ENCODE results near the gene EIF1AD. TPM values are rescaled to one million over a fixed set of nuclear protein-coding genes. Genes with fewer than 3 reads are reported as not detected.

Gene EIF1AD
- total and polyA plus RNA-seq, 3 donors from 2014 or later: 42.5 to 46.5 (median 43.2) TPM

DNA sequence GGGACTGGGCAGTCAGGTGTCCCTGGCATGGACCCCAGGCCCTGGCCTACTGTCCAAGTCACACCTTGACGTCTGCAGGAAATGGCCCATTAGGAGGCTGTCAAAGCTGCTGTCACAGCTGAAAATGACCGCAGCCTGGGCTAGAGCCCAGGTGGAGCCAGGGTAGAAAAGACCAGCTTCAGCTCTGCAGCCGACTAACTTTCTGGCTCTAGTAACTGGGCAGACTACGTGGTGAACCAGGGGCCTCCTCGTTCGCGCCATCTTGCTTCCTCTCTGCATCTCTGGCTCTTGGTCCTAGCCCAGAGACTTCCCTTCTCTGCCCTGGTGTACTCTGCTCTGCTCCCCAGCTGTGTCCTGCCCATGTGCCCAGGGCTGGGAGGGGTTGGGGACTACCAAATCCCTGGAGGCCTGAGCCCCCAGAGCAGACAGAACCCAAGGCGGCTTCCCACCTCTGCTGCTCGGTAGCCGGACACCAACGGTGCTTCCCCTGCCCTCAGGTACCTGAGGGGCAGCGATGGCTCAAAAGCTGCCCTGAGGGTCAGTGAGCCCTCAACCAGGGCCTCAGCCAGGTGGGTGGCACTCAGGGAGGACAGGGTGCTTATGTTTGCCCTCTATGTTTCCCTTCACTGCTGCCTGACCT lies 20.7 kb downstream of the EIF1AD start:
- H3K4me3 ChIP-seq: no peak overlapping the region
- no peak overlapping the region for H3K27ac ChIP-seq
- H3K9me3 ChIP-seq: no peaks in the 10 kb centered on the region
- no peaks in the 10 kb centered on the region for H3K4me1 ChIP-seq
- WGBS, 2 donors: 80 to 81% methylated on average over 12 of the region's 12 CpGs
- no peaks in the 10 kb centered on the region for H3K27me3 ChIP-seq
- TF ChIP-seq POLR2A (IDR thresholded peaks at IDR 0.05): no peak
- TF ChIP-seq, protein P1, sequence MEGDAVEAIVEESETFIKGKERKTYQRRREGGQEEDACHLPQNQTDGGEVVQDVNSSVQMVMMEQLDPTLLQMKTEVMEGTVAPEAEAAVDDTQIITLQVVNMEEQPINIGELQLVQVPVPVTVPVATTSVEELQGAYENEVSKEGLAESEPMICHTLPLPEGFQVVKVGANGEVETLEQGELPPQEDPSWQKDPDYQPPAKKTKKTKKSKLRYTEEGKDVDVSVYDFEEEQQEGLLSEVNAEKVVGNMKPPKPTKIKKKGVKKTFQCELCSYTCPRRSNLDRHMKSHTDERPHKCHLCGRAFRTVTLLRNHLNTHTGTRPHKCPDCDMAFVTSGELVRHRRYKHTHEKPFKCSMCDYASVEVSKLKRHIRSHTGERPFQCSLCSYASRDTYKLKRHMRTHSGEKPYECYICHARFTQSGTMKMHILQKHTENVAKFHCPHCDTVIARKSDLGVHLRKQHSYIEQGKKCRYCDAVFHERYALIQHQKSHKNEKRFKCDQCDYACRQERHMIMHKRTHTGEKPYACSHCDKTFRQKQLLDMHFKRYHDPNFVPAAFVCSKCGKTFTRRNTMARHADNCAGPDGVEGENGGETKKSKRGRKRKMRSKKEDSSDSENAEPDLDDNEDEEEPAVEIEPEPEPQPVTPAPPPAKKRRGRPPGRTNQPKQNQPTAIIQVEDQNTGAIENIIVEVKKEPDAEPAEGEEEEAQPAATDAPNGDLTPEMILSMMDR (IDR thresholded peaks at IDR 0.05): no peak
- intact Hi-C loops (cut with DNase I; ENCODE audit: low total_unique reads): loop anchor here (10.0 kb wide), 1 partner anchor 96 kb away; the partner anchor contains the start of gene FIBP
- H3K36me3 ChIP-seq (ENCODE audit: low read depth, missing control alignments): no peaks in the 10 kb centered on the region
- DNase-seq: no peak

DNA sequence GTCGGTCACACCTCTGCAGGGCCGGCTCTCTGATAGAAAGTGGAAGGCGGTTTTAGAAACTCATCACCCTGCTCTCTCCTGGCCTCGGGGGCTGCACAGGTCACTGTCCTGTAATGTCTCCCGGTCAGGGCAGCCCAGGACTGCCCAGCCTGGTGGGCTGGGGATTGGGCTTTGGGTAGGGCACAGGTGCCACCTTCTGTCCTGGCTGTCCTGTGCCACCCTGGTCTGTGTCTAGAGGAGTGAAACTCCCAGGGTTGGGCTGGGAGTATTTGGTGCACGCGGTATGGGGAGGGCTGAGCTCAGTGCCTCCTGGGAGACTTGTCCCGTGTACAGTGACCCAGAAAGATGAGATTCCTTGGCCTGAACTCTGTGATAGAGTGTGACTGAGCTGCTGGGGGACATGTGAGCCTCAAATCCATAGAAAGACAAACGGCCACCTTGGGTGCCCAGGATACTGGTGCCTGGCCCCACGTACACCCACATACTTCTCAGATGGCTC lies 22.6 kb downstream of the EIF1AD start:
- no peak for DNase-seq
- intact Hi-C loops (cut with DNase I; ENCODE audit: low total_unique reads): no loop called here
- Histone ChIP-seq H3K9me3 (no peaks in the 10 kb centered on the region), H3K4me3 (no peak overlapping the region), H3K4me1 (no peaks in the 10 kb centered on the region), H3K36me3 (ENCODE audit: low read depth, missing control alignments) (no peaks in the 10 kb centered on the region), H3K27me3 (no peaks in the 10 kb centered on the region), H3K27ac (no peak overlapping the region)
- no peak for TF ChIP-seq POLR2A (IDR thresholded peaks at IDR 0.05)
- TF ChIP-seq, protein P1 (IDR thresholded peaks at IDR 0.05): no peak
- WGBS, 2 donors: 84 to 86% methylated on average over 7 to 10 of the region's 10 CpGs

DNA sequence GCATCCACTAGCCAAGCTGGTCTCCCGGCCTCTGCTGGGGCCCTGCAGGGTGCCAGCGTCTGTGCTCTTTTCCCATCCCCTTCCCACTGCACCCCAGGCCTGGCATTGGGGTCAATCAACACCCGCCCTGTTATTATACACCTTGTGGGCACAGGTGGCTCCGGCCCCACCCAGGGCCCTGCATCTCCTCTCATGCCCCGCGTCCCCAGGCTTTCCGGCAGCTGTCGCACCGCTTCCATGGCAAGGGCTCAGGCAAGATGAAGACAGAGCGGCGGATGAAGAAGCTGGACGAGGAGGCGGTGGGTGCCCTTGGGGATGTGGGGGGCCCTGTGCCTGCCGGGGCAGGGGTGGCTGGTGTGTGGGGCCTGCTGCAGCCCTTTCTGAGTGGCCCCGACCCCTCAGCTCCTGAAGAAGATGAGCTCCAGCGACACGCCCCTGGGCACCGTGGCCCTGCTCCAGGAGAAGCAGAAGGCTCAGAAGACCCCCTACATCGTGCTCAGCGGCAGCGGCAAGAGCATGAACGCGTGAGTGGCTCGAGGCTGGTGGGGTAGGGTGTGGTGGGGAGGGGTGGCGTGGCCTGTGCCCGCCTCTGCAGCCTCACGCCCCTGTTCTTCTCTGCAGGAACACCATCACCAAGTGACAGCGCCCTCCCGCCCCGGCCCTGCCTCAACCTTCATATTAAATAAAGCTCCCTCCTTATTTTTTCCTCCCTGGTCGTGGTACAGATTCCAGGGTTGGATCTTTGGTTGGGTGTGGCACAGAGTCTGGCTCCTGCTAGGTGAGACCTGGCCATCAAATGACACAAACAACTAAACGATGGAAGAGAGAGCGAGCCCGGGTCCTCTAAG lies 23.3 kb downstream of the EIF1AD start:
- intact Hi-C loops (cut with DNase I; ENCODE audit: low total_unique reads): no loop called here
- Histone ChIP-seq H3K27ac (no peak overlapping the region), H3K4me1 (no peaks in the 10 kb centered on the region), H3K9me3 (no peaks in the 10 kb centered on the region), H3K36me3 (ENCODE audit: low read depth, missing control alignments) (no peaks in the 10 kb centered on the region), H3K27me3 (no peaks in the 10 kb centered on the region), H3K4me3 (no peak overlapping the region)
- no peak for TF ChIP-seq POLR2A (IDR thresholded peaks at IDR 0.05)
- TF ChIP-seq, protein P1 (IDR thresholded peaks at IDR 0.05): no peak
- 91 to 93% methylated on average over 18 to 34 of the region's 34 CpGs for WGBS, 2 donors
- DNase-seq: no peak

DNA sequence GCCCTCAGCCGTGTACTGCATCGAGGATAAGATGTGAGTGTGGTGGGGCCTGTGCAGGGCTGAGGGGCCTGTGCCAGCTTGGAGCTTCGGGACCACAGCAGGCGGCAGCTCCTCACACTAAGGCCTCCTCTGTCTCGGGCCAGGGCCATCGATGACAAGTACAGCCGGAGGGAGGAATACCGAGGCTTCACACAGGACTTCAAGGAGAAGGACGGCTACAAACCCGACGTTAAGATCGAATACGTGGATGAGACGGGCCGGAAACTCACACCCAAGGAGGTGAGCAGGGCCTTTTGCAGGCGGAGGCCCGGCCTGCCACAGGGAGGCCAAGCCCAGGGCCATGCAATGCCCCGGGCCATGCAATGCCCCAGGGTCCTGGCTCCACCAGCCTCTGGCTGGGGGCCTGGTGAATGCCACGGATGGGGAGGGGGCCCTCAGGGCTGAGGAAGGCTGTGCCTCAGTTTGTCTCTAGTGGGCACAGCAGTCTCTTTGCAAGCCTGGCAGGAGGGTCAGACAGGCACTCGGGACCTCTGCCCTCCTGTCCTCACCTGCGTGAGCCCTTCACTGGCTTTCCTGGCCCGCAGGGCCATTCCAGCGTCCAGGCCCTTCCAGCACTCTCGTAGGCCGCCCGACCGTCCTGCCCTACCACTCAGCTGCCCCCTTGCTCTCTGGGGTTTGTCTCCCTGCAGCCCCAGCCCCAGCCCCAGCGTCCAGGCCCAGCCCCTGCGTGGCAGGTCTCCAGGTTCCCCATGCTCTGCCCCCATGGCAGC lies 24.2 kb downstream of the EIF1AD start:
- TF ChIP-seq, protein P1 (IDR thresholded peaks at IDR 0.05): no peak
- H3K27me3 ChIP-seq: no peaks in the 10 kb centered on the region
- intact Hi-C loops (cut with DNase I; ENCODE audit: low total_unique reads): no loop called here
- H3K27ac ChIP-seq: no peak overlapping the region
- WGBS, 2 donors: 91% methylated on average over 16 to 28 of the region's 29 CpGs
- H3K4me3 ChIP-seq: no peak overlapping the region
- H3K36me3 ChIP-seq (ENCODE audit: low read depth, missing control alignments): no peaks in the 10 kb centered on the region
- no peaks in the 10 kb centered on the region for H3K9me3 ChIP-seq
- DNase-seq: no peak
- no peaks in the 10 kb centered on the region for H3K4me1 ChIP-seq
